ES-I3 (cell line): ENCODE measurements around the gene MCTP2.

Experiments used
- H3K36me3 ChIP-seq: 2 replicates; pipeline ENCODE4 v1.6.1; 2013; ENCODE audit warnings: mild to moderate bottlenecking, low read length, control low read depth, moderate library complexity; ENCODE audit not compliant: insufficient read depth
- H3K4me1 ChIP-seq: 2 replicates; pipeline ENCODE4 v1.6.1; 2013; ENCODE audit warnings: mild to moderate bottlenecking, control low read depth, low read length; ENCODE audit not compliant: insufficient read depth
- H3K9ac ChIP-seq: 2 replicates; pipeline ENCODE4 v1.6.1; 2013; ENCODE audit warnings: low read depth, mild to moderate bottlenecking, low read length, moderate library complexity
- H3K9me3 ChIP-seq: 2 replicates; pipeline ENCODE4 v1.6.1; 2013; ENCODE audit warnings: mild to moderate bottlenecking, low read length, moderate library complexity; ENCODE audit not compliant: control insufficient read depth, insufficient read depth

MCTP2 gene

DNA sequence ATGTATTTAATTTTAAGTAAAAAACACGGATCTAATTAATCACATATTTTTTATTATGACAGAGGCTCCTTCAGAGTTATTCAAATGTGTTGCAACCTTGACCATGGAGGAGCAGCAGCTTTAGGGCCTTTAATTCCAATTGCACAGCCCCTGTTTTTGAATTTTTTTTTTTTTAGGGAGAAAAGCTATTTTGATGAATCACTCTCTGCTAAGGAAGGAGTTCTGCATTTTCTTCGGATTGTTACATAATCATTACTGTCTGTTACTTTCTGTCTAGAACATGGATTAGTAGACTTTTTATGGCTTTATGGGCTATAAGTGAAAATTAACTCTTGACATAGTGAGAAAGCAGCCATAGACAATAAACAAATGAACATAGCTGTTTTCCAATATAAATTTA, 90.8 kb downstream of the MCTP2 start:
- Histone ChIP-seq H3K9ac (no peak overlapping the region), H3K36me3 (no peaks in the 10 kb centered on the region), H3K9me3 (no peaks in the 10 kb centered on the region), H3K4me1 (no peaks in the 10 kb centered on the region)

GRCh38 chr15:94323076-94323475, 91.7 kb downstream of the MCTP2 start:
- no peaks in the 10 kb centered on the region for H3K4me1 ChIP-seq
- no peaks in the 10 kb centered on the region for H3K36me3 ChIP-seq
- no peaks in the 10 kb centered on the region for H3K9me3 ChIP-seq
- H3K9ac ChIP-seq, result no peak overlapping the region

GRCh38 chr15:94324117-94324826, 92.9 kb downstream of the MCTP2 start:
- H3K36me3 ChIP-seq, result no peaks in the 10 kb centered on the region

GRCh38 chr15:94324835-94325767, 93.7 kb downstream of the MCTP2 start:
- H3K4me1 ChIP-seq, result no peaks in the 10 kb centered on the region
- no peaks in the 10 kb centered on the region for H3K9me3 ChIP-seq
- no peak overlapping the region for H3K9ac ChIP-seq
- no peaks in the 10 kb centered on the region for H3K36me3 ChIP-seq

More at GRCh38 chr15:94324117-94324826, 92.9 kb downstream of the MCTP2 start:
- Histone ChIP-seq H3K4me1 (no peaks in the 10 kb centered on the region), H3K9ac (no peak overlapping the region), H3K9me3 (no peaks in the 10 kb centered on the region)

DNA sequence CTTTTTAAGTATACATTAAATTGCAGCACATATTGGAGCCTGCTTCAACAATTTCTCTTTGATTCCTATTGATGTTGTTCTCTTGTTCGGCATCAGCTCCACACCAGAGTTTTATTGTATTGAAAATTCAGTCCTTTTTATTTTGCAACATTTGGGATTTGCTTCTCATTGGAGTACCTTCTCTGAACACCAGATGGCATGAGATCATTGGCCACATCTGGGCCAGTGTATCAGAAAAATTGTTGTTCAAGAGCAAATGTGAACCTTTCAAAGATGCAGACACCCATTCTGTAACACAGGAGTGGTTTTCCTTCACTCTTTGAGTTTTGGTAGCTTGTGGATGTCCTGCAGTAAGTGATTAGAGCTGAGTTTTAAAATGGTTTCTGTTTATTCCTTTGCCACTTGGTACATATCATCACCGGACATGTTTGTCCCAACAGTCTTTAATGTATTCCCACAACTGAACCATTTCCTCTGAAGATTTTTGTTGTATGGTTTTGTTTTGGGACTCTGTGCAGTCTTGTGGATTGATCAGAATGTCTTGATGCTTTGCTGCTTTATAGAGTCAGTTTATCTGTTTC, 96.1 kb downstream of the MCTP2 start:
- no peaks in the 10 kb centered on the region for H3K36me3 ChIP-seq
- H3K9ac ChIP-seq, result no peak overlapping the region
- no peaks in the 10 kb centered on the region for H3K9me3 ChIP-seq
- no peaks in the 10 kb centered on the region for H3K4me1 ChIP-seq

GRCh38 chr15:94331731-94332130, 100.4 kb downstream of the MCTP2 start:
- no peaks in the 10 kb centered on the region for H3K4me1 ChIP-seq

DNA sequence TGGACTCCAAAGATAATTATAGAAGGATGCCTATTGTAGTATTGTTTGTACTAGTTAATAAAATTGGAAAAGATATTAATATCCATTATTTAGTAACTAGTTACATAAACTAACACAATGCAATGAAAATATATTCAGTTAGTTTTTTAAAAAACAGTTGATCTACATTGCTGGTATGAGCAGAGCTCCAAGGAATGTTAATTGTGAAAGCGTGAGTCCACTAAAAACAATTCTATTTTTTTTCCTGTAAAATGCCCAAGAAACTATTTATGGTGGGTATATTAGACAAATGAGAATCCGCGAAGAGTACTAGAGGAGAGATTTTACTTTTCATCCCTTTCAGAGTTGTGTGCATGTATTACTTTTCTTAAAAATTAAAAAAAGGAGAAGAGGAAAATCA, 104.3 kb downstream of the MCTP2 start:
- no peaks in the 10 kb centered on the region for H3K9me3 ChIP-seq
- H3K9ac ChIP-seq, result no peak overlapping the region
- no peaks in the 10 kb centered on the region for H3K4me1 ChIP-seq
- no peaks in the 10 kb centered on the region for H3K36me3 ChIP-seq

More at GRCh38 chr15:94331731-94332130, 100.4 kb downstream of the MCTP2 start:
- Histone ChIP-seq H3K9ac (no peak overlapping the region), H3K9me3 (no peaks in the 10 kb centered on the region), H3K36me3 (no peaks in the 10 kb centered on the region)

DNA sequence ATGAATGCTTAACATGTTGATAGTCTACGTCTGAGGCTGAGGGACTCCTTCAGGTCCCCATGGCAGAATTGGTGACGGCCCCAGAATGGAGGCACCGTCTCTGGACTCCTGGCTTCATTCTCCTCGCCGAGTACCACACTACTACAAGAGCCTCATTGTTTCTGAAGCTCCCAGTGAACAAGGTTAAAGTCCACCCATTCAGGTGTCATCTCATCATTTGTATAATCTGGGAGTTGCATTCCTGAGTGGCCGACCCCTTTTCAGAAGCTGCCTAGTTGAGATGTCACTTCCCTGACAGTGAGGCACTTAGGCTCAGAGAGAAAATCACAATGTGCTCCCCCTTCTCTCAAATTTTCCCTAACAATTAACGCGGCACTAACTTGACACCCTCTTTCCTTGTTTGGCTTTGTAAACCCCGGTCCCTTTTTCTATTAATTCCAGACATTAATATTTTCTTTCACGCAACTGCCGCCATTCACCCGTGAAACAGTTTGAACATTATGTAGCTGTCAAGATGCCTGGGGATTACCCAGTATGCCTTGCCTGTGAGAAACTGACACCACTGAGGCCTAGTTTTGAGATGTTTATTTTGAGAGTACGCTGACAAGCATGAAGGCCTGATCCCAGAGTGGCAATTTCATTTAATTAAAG, 105.6 kb downstream of the MCTP2 start:
- Histone ChIP-seq H3K36me3 (no peaks in the 10 kb centered on the region), H3K9ac (no peak overlapping the region), H3K4me1 (no peaks in the 10 kb centered on the region)

GRCh38 chr15:94338243-94338846, 107.0 kb downstream of the MCTP2 start:
- no peaks in the 10 kb centered on the region for H3K4me1 ChIP-seq
- H3K9ac ChIP-seq, result no peak overlapping the region
- no peaks in the 10 kb centered on the region for H3K36me3 ChIP-seq
- no peaks in the 10 kb centered on the region for H3K9me3 ChIP-seq

More for the DNA sequence above, 105.6 kb downstream of the MCTP2 start:
- H3K9me3 ChIP-seq, result no peaks in the 10 kb centered on the region

GRCh38 chr15:94346282-94346681, 114.9 kb downstream of the MCTP2 start:
- no peaks in the 10 kb centered on the region for H3K9me3 ChIP-seq
- no peak overlapping the region for H3K9ac ChIP-seq
- no peaks in the 10 kb centered on the region for H3K36me3 ChIP-seq
- H3K4me1 ChIP-seq, result no peaks in the 10 kb centered on the region

- no peaks in the 10 kb centered on the region for H3K4me1 ChIP-seq
- no peaks in the 10 kb centered on the region for H3K9me3 ChIP-seq
- no peaks in the 10 kb centered on the region for H3K36me3 ChIP-seq
- no peak overlapping the region for H3K9ac ChIP-seq
Measured at GRCh38 chr15:94348084-94348483, 116.7 kb downstream of the MCTP2 start.

- no peak overlapping the region for H3K9ac ChIP-seq
- H3K4me1 ChIP-seq, result no peaks in the 10 kb centered on the region
- H3K36me3 ChIP-seq, result no peaks in the 10 kb centered on the region
- H3K9me3 ChIP-seq, result no peaks in the 10 kb centered on the region
Measured at GRCh38 chr15:94351031-94351535, 119.7 kb downstream of the MCTP2 start.

DNA sequence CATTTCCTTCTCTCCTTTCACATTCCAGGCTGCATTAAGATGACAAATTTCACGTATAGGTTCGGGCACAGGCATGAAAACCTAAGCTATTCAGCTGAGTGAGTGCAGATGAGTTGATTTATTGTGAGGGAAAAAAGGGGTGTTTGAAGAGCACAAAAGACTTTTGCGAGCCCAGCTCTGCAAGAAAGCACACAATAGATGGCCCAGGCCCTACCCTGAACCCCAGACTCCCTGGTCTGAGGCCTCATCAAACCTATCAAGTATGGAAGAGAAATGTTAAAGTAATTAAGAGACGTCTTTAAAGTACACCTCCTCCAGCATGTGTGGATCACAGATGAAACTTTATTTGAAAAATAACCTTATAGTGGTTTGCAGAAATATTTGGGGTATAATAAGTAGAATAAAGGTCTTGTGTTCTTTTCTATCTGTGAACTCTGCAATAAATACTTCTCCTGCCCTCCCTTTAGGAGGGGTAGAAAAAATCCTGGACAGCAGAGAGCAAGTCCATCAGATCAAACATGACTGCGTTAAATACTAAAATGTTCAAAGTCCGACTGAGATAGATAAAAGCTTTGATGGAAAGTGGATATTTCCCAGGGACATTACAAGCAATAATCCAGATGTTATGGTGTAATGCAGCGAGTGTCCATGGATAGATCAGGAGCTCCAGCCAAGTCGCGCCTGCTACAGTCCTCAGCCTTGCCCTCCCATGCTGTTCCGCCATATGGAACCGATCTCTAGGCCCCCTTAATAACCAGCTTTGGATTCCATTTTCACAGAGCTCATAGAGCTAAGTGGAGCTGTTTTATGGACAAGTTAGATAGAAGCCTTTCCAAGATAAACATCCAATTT, 121.5 kb downstream of the MCTP2 start:
- Histone ChIP-seq H3K9ac (no peak overlapping the region), H3K4me1 (no peaks in the 10 kb centered on the region), H3K9me3 (no peaks in the 10 kb centered on the region), H3K36me3 (no peaks in the 10 kb centered on the region)
